SU-DHL-6 (cell line): ENCODE measurements around the gene ITGA6.
"Not testable (repeated sequence)": the region's sequence is repeated elsewhere in the genome, so short reads cannot be mapped to it uniquely, and the experiment has no call there.

Source experiments
- H2AFZ ChIP-seq: fragments of 200-600 bp; sonication (generic); 2 replicates; pipeline ENCODE4 v1.6.1; 2014; ENCODE audit warnings: low read depth, mild to moderate bottlenecking, moderate library complexity, mixed read lengths, antibody characterized with exemption, low read length; ENCODE audit not compliant: severe bottlenecking
- H3F3A ChIP-seq: fragments of 200-600 bp; shearing (Covaris generic); 2 replicates; pipeline ENCODE4 v1.6.0; 2016; ENCODE audit warnings: antibody characterized with exemption, mild to moderate bottlenecking; ENCODE audit not compliant: insufficient read depth
- H3K27ac ChIP-seq: fragments of 200-600 bp; sonication (generic); 2 replicates; pipeline ENCODE4 v1.5.1; 2016; ENCODE audit warnings: low read depth, mild to moderate bottlenecking, low read length, moderate library complexity, mixed read lengths
- H3K27me3 ChIP-seq: fragments of 200-600 bp; sonication (generic), shearing (Covaris generic); 2 replicates; pipeline ENCODE4 v1.6.0; 2014; ENCODE audit warnings: mild to moderate bottlenecking, low read length
- H3K36me3 ChIP-seq: fragments of 200-600 bp; sonication (generic); 2 replicates; pipeline ENCODE4 v1.6.1; 2014; ENCODE audit warnings: mild to moderate bottlenecking, low read length, mixed read lengths
- H3K4me2 ChIP-seq: fragments of 300-600, 200-600 bp; shearing (Covaris generic), sonication (generic); 2 replicates; pipeline ENCODE4 v1.6.0; 2014; ENCODE audit warnings: low read length, low read depth, mild to moderate bottlenecking; ENCODE audit not compliant: poor library complexity, severe bottlenecking
- H3K4me3 ChIP-seq: fragments of 200-600 bp; sonication (generic); 2 replicates; pipeline ENCODE4 v1.5.1; 2014; ENCODE audit warnings: antibody characterized with exemption, low read length, mild to moderate bottlenecking, mixed read lengths; ENCODE audit not compliant: insufficient read depth, poor library complexity, severe bottlenecking
- H3K79me2 ChIP-seq: fragments of 200-600 bp; sonication (generic); 2 replicates; pipeline ENCODE4 v1.6.1; 2014; ENCODE audit warnings: mild to moderate bottlenecking, low read length, moderate library complexity; ENCODE audit not compliant: insufficient read depth
- H3K9ac ChIP-seq: fragments of 200-600 bp; sonication (generic); 2 replicates; pipeline ENCODE4 v1.7.0; 2014; ENCODE audit warnings: mild to moderate bottlenecking, low read length
- H3K9me2 ChIP-seq: fragments of 200-600 bp; sonication (generic); replicated peaks from 2 replicates; pipeline ENCODE4 v1.6.1; 2014; ENCODE audit warnings: low read length; ENCODE audit not compliant: insufficient read depth
- H3K9me3 ChIP-seq: fragments of 200-600 bp; sonication (generic); 2 replicates; pipeline ENCODE4 v1.6.1; 2014; ENCODE audit warnings: low read length, mixed read lengths; ENCODE audit not compliant: insufficient read depth
- H4K20me1 ChIP-seq: fragments of 200-600 bp; sonication (generic); 2 replicates; pipeline ENCODE4 v1.6.1; 2014; ENCODE audit warnings: low read depth, mild to moderate bottlenecking, antibody characterized with exemption, low read length, moderate library complexity, mixed read lengths
- CTCF ChIP-seq: fragments of 200-600 bp; sonication (generic); IDR thresholded peaks from one replicate; pipeline ENCODE4 v1.5.1; 2017; ENCODE audit warnings: antibody characterized with exemption, mild to moderate bottlenecking, low read length, moderate library complexity; ENCODE audit not compliant: insufficient read depth, poor library complexity, severe bottlenecking
- EZH2phosphoT487 ChIP-seq: fragments of 200-600 bp; sonication (generic), shearing (Covaris generic); conservative IDR thresholded peaks from 2 replicates; pipeline ENCODE4 v1.6.1; 2018; ENCODE audit warnings: mild to moderate bottlenecking, antibody characterized with exemption, low read length, moderate library complexity, mixed read lengths

The ITGA6 gene

GRCh38 chr2:172549131-172549530 lies 121.7 kb downstream of the ITGA6 start:
- H3K36me3 ChIP-seq, result peaks cover 20% of the 10 kb centered on the region
- no peaks in the 10 kb centered on the region for H3F3A ChIP-seq
- H3K27ac ChIP-seq, result no peak overlapping the region
- no peaks in the 10 kb centered on the region for H3K79me2 ChIP-seq
- no peak overlapping the region for H3K4me2 ChIP-seq
- H4K20me1 ChIP-seq, result no peaks in the 10 kb centered on the region
- no peak overlapping the region for H2AFZ ChIP-seq
- H3K9ac ChIP-seq, result no peak overlapping the region
- peaks cover 26% of the 10 kb centered on the region for H3K9me3 ChIP-seq
- TF ChIP-seq CTCF (no peak), EZH2phosphoT487 (no peak)
- no peaks in the 10 kb centered on the region for H3K9me2 ChIP-seq
- no peaks in the 10 kb centered on the region for H3K27me3 ChIP-seq
- H3K4me3 ChIP-seq, result no peak overlapping the region

GRCh38 chr2:172549802-172550201 lies 122.4 kb downstream of the ITGA6 start:
- H3K4me3 ChIP-seq, H3K4me2 ChIP-seq, H3K9me2 ChIP-seq, H3K79me2 ChIP-seq, H3K27ac ChIP-seq, H3K9ac ChIP-seq, H4K20me1 ChIP-seq, H3K27me3 ChIP-seq, H3F3A ChIP-seq, H2AFZ ChIP-seq: not testable (repeated sequence)
- Histone ChIP-seq H3K9me3 (peaks cover 26% of the 10 kb centered on the region), H3K36me3 (peaks cover 20% of the 10 kb centered on the region)

- H3F3A ChIP-seq, result no peaks in the 10 kb centered on the region
- H3K27ac ChIP-seq, result no peak overlapping the region
- no peak overlapping the region for H3K9ac ChIP-seq
- peaks cover 22% of the 10 kb centered on the region for H3K9me3 ChIP-seq
- H3K27me3 ChIP-seq, result no peaks in the 10 kb centered on the region
- no peak overlapping the region for H3K4me3 ChIP-seq
- no peaks in the 10 kb centered on the region for H3K79me2 ChIP-seq
- no peak overlapping the region for H2AFZ ChIP-seq
- H3K36me3 ChIP-seq, result peaks cover 16% of the 10 kb centered on the region; the same call in 1 of the 2 replicates
- no peaks in the 10 kb centered on the region for H4K20me1 ChIP-seq
- H3K9me2 ChIP-seq, result no peaks in the 10 kb centered on the region
- TF ChIP-seq EZH2phosphoT487 (no peak), CTCF (no peak)
- H3K4me2 ChIP-seq, result no peak overlapping the region
Measured at GRCh38 chr2:172550419-172550818, 123.0 kb downstream of the ITGA6 start.

- H3F3A ChIP-seq, result no peaks in the 10 kb centered on the region
- peaks cover 8% of the 10 kb centered on the region; the same call in 1 of the 2 replicates for H3K36me3 ChIP-seq
- no peak overlapping the region for H3K9ac ChIP-seq
- no peaks in the 10 kb centered on the region for H3K9me2 ChIP-seq
- H3K9me3 ChIP-seq, result peaks cover 14% of the 10 kb centered on the region
- H4K20me1 ChIP-seq, result no peaks in the 10 kb centered on the region
- no peaks in the 10 kb centered on the region for H3K27me3 ChIP-seq
- TF ChIP-seq CTCF, result no peak
- no peak for TF ChIP-seq EZH2phosphoT487
- no peaks in the 10 kb centered on the region for H3K79me2 ChIP-seq
- H3K4me2 ChIP-seq, result no peak overlapping the region
- H3K27ac ChIP-seq, result no peak overlapping the region
- H2AFZ ChIP-seq, result no peak overlapping the region
- no peak overlapping the region for H3K4me3 ChIP-seq
Measured at GRCh38 chr2:172551271-172551670, 123.9 kb downstream of the ITGA6 start.
